Hematopoietic multipotent progenitor cell treated with erythropoietin and hydrocortisone succinate and interleukin-3 and kit ligand, for 6 days (in vitro differentiated cells): ENCODE data around the gene RPS25.
"Not testable (repeated sequence)": the region's sequence is repeated elsewhere in the genome, so short reads cannot be mapped to it uniquely, and the experiment has no call there.

Source experiments
- DNase-seq: peaks from one replicate; pipeline ENCODE4 v3.0.0-alpha.2; 2015

RPS25 gene

GRCh38 chr11:119038884-119039283, 20.7 kb upstream of the RPS25 start:
- DNase-seq: no peak

- no peak for DNase-seq
Measured at GRCh38 chr11:119034813-119035212, 16.7 kb upstream of the RPS25 start.

- DNase-seq: not testable (repeated sequence)
Measured at GRCh38 chr11:119033421-119033820, 15.3 kb upstream of the RPS25 start.

DNA sequence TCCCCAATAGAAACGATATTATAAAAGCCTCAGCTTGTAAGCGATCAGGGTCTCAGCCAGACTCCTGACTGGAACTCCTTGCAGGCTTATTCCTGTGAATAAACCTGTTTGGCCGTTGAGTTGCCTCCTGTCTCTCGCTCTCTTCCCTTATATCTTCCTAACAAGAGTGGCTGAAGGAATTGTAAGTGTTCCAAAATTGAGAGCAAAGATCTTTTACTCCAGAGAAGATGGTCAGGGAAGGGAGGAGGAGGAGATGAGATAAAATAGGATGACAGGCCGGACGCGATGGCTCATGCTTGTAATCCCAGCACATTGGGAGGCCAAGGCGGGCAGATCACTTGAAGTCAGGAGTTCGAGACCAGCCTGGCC, 13.8 kb upstream of the RPS25 start:
- no peak for DNase-seq

- peak; percentile 99 for DNase-seq
Measured at GRCh38 chr11:119030329-119031047, 12.3 kb upstream of the RPS25 start, which contains the start of gene SLC37A4. SLC37A4 (minus strand) TSS chr11:119030877.

- no peak for DNase-seq
Measured at GRCh38 chr11:119030029-119030328, 11.8 kb upstream of the RPS25 start.

- DNase-seq: peak; percentile 67
Measured at GRCh38 chr11:119029340-119030028, 11.3 kb upstream of the RPS25 start.

- peak; percentile 81 for DNase-seq
Measured at GRCh38 chr11:119029069-119029339, 10.9 kb upstream of the RPS25 start.

- DNase-seq: no peak
Measured at GRCh38 chr11:119028346-119029068, 10.4 kb upstream of the RPS25 start.

DNA sequence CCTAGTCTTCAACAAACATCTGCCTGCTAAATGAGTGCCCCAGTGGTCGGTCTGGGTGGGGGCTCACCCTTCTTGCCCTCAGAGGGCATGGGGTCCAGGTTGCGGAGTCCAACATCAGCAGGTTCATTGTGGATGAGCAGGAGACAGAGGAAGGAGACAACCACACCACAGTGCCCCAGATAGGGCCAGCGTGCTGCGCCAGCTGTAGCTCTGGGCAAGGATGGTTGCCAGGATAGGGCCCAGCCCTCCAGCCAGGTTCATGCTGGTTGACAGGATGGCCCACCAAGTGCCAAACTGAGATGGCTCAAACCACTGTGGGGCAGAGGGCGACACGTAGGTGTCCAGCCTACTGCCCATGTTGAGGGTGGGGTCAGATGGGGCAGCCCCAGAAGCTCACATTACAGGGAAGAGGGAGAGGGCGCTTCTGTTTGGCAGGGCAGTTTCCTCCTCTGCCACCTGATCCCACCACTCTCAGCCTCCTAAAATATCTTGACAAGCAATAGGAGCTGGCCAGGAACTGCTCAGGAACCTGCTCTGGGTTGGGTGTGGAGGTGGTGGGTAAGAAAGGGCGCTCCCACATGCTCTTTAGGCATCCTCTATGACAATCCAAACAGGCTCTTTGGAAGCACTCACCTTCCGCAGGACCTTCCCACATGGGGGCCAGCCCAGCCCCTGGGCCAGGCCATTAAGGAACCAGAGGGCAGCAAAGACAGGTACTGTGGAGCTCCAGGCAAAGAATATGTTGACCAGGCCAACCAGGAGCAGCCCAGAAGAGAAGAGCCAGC, 9.6 kb upstream of the RPS25 start:
- no peak for DNase-seq

DNA sequence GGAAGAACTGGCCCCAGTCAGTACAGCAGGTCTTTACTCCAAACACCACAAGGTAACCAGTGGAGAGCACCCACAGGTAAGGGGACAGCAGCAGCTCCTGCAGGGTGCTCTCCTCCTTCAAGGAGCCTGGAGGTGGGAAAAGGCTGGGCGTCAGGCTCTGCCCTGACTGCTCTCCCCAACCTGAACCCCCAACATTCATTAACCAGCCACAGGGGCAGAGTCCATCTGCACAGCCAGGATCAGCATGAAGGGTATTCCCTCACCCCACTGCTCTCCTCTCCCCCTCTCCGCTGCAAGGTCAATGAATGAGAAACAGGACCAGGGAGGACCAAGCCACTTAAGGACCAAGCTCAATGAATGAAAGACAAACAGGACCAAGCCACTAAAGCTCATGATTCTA, 8.8 kb upstream of the RPS25 start:
- no peak for DNase-seq

DNA sequence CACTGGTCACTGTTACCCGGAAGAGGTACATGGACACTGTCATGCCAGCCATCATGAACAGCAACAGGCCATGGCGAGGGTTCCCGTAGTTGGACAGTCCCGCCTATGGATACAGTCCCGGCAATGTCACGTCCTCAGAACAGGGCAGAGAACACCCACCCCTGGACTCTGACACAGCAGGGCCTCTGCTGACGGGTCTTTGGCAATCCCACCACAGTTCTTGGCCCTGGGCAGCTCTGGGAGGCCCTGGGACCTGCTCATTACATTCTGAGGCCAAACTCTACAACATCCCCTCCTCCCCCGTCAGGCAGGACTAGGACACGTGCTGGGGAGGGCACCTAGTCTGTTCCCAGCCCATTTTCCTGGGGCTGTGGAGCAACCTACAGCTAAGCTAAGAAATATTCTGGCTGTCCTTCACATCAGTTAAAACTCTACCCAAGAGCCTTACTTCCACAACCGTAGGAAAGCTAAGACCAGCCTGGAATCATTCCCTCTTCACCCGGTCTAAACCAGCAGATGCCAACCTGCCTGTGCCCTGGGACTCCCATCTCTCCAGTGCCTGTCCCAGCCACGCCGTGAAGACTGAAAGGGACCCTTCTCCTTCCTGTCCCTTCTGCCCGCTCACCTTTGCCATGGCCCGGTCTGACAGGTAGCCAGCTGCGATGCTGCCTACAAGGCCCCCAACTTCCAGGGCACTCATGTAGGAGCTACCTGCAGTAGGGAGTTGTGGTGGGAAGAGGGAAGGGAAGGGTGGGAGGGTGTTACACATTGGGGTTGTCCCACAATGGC, 8.0 kb upstream of the RPS25 start:
- DNase-seq: no peak

- DNase-seq: no peak
Measured at GRCh38 chr11:119025541-119025940, 7.4 kb upstream of the RPS25 start.

DNA sequence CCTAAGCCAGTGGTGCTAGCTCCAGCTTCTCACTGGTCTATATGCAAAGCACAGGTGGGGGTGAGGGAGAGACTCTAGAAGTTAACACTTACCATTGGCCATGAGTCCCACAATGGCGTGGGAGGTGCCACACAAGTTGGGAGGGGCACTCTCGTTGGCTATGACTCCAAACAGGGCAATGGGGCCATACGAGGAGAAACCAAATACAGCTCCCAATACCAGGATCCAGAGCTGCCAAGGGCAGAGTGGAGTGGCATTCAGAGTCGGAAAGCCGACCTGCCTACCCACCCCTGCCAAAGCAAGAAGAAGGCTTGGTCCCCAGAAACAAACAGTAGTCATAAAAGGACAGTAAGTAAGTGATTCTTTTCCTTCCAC, 6.9 kb upstream of the RPS25 start:
- no peak for DNase-seq

DNA sequence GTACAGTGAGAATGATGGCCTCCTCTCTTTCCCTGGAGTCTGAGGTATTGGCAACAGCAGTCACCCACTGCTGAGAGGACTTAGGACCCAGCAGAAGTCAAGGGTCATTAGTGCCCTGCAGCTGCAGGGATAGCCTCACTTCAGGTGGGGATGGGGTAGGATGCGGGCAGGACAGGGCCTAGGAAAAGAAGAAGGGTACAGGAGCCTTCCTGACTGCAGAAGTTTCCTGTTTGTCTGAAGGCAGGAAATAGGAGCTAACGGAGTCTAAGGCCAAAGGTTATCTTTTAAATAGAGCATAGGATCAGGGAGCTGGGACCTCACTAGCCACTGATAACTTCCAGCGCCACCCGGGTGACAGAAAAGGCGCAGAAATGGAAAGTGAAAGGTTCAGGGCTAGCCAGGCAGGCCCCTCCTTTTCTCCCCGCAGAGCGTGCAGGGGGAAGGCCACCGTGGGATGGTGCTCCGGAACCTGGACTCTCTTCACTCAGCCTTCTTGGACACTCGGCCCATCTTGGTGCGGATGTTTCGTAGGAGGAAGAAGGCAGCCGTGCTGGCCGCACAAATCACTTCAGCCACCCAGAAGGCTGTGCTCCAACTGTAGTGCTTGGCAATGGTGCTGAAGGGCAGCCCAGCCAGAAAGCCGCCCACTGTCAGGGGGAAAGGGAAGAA, 6.4 kb upstream of the RPS25 start:
- no peak for DNase-seq

GRCh38 chr11:119023741-119024140, 5.6 kb upstream of the RPS25 start:
- DNase-seq: no peak

GRCh38 chr11:119021631-119022030, 3.5 kb upstream of the RPS25 start:
- no peak for DNase-seq

GRCh38 chr11:119019996-119020395, 1.9 kb upstream of the RPS25 start:
- DNase-seq: no peak

GRCh38 chr11:119017377-119017776, 766 bp downstream of the RPS25 start:
- not testable (repeated sequence) for DNase-seq

- DNase-seq: no peak
Measured at GRCh38 chr11:119016216-119017009, 1.7 kb downstream of the RPS25 start.

DNA sequence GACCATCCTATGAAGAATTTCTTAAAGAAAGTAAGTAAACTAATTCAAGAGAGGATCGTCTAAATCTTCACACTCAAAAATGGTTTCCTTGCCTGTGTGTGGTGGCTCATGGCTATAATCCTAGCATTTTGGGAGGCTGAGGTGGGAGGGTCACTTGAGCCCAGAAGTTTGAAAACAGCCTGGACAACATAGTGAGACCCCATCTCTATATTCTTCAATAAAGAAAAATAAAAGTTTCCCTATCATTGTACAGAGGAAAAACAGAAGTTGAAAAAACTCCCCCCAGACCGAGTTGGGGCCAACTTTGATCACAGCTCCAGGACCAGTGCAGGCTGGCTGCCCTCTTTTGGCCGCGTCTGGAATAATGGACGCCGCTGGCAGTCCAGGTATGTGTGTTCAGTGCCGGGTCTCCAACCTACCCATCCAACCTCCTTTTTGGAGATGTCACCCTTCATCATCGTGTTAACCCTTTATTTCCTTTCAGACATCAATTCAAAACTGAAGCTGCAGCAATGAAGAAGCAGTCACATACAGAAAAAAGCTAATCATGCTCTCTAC, 3.0 kb downstream of the RPS25 start:
- DNase-seq: no peak
